NCI-H128 (cell line): ENCODE data around the gene CYP4V2.

Experiments used
- DNase-seq: peaks from one replicate; lab custom pipeline; 2025; ENCODE audit not compliant: unreplicated experiment; lab: John Stamatoyannopoulos, UW

The CYP4V2 gene

GRCh38 chr4:186191200-186192065 is at the start of gene CYP4V2:
TSS of gene CYP4V2 (plus strand) at chr4:186191567. CDS start at chr4:186191824, 257 bp downstream.
- DNase-seq: no peak

DNA sequence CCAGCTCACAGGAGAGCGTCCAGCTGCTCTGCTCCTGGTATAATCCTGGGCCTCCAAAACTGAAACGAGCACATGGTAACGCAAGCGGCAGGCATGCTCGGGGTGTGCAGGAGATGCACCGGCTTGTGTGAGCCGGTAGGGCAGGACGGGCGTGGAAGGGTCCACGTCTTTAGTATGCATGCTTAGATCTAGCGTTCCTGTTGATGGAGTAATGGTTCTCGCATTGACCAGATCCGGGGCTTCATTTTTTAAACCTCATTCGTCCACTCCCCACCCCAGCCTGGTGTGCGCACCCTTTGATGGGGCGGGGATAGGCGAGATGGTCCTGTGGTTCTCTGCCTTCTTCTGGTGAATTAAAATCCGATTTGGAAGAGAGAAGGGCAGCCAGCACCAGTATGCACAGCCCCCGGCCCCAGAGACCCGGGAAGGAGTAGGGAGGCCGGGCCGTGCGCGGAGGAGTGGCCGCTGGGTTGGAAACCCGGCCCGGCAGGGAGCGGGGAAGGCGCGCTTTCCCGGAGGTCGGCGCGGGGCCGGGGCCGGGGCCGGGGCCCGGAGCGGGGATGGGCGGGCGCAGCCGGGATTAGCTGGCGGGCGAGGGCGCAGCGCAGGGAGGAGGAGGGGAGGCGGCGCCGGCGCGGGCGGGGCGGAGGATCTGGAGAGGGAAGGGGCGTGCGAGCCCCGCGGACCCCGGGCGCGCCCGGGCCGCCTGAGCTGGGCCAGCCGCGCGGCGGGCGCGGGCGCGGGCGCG is 47.0 kb upstream of the CYP4V2 start:
- DNase-seq: no peak

DNA sequence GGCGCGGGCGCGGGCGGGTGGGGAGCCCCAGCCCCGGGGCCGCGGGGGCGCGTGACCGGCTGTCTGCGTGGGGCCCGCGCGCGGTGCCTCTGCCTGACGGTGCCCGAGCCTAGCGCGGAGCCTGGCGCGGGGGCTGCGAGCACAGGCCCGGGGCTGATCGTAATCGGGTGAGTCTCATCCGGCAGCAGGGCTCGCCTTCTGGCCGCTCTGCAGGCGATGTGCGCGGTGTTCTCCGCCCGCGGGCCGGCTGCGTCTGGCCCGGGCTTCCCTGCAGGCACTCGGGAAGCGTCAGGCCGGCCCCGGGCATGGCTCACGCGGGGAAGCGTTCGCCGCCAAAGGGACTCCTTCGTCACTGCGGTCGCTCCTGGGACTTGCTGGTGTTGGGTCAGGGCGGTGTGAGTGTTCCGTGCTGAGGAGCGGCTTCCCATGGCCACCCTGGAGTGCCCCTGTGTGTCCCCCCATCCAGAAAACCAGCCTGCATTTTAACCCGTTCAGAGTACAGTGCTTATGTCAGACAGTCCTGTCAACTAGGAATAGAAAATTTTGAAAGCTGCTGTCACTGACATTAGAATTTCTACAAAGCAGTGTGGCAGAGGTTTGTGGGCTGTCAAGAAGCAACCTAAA is 46.3 kb upstream of the CYP4V2 start:
- DNase-seq: no peak

DNA sequence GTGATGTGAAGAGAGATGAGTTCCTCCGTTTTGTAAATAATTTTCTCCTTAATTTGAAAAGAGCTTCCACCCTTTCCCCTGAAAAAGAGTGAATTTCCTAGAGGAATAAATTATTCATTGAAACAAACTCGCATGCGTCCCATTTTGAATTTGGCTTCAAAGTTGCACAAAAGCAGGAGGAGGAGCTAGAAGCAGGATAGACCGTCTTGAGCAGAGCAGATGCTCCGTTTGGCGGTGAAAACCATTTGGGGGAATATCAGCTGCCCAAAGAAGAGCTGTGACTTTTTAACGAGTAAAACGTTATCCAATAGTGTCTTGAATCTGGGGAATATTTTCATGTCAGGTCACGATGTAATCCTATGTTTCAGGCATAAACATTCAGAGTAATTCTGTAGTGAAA is 44.9 kb upstream of the CYP4V2 start:
- no peak for DNase-seq

DNA sequence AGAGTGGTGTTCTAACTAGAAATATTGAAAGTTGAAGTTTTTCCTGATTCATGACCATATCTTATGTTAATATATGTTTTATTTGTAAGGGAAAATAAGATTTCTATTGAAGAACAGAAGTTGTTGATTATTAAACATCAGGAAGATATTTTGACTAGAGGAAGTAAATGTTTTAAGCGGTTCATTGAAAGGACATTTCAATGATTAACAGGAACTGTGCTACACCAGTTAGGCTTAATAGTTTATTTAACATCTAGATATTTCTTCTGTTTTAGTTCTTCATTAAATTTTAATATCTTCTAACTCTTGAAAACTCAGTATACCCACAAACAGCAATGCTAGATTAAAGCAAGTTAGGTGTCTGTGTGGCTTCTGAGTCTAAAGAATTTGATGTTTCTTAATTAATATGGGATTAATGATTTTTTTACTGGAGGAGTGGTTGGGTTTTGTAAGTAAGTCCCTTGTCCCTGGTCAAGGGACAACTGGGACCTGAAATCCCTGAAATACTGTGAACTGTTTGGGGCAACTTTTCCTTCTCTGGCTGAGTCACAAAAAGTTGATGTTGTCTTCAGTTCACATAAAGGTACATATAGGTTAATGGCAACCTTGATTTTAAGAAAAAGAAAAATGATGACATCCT is 42.9 kb upstream of the CYP4V2 start:
- no peak for DNase-seq

DNA sequence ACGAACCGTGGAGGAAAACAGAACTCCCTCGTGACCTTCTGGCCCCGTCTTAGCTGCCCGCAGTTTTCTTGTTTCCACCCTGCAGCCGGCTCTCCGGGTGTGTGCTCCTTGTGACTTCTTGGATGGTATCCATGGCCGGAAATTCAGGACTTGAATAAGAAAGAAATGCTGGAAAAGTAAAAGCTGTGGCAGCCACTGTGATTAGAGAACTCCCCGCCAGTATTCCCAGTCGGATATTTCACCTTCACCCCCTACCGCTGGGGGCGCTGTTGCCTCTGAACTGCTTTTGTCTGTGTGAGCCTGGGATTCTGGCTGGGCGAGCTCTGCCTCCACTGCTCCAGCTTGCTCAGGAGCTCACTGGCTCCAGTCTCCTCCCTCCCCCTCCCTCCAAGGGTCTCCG is 41.5 kb upstream of the CYP4V2 start:
- DNase-seq: no peak

DNA sequence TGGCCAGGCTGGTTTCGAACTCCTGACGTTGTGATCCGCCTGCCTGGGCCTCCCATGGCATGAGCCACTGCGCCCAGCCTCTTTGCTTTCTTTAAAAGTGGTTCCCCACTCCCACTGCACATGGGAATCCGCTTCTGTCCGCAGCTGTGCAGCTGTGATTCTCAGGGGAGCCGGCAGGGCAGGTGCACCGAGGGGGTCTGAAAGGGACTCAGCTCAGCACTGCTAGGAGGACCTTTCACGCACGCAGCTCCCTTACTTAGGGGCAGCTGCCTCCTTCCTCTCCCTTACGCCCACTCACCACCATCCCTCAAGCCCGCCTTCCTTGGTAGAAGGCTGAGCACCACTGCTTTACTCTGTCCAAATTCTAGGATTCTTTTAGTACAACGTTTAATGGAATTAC is 40.4 kb upstream of the CYP4V2 start:
- DNase-seq: no peak

DNA sequence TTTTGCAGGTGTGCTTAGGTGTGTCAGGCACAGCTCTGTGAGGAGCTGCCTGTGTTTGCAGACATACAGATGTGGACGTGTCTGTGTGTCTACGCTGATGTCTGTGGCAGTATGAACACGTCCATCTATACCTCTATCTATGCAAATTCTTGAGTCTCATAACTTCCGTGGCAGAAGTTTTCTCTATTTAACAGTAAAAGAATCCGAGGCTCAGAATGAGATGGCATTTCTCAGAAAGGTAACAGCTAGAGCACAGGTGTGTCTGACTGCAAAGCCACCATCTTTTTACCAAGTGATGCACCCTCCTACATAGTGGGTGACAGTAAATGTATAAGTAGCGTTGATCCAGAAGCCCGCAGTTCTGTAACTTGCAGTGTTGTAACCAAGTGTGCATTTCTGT is 39.9 kb upstream of the CYP4V2 start:
- no peak for DNase-seq

DNA sequence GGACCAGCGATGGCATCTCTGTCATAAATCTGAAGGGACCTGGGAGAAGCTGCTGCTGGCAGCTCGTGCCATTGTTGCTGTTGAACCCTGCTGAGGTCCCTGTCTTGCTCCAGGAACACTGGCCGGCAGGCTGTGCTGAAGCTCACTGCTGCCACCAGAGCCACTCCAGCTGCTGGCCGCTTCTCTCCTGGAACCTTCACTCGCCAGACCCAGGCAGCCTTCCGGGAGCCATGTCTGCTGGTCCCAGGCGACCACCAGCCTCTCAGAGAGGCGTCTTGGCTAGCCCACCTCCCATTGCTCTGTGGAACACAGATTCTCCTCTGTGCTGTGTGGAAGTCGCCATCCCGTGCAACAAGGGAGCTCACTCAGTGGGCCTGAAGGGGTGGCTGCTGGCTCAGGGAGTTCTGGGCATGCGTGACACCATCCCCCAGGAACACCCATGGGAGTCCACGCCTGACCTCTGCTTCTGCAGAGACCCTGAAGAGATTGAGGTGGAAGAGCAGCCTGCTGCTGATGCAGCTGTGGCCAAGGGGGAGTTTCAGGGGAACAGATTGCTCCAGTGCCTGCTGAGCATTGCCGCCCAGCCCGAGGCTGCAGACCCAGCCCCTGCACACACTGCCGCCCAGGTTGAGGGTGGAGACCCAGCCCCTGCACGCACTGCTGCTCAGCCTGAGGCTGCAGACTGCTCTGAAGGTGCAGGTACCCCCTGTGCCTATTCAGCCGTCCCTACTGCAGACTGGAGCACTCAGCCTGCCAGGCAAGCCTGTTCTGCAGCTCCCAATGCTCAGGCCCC is 33.1 kb upstream of the CYP4V2 start:
- no peak for DNase-seq

DNA sequence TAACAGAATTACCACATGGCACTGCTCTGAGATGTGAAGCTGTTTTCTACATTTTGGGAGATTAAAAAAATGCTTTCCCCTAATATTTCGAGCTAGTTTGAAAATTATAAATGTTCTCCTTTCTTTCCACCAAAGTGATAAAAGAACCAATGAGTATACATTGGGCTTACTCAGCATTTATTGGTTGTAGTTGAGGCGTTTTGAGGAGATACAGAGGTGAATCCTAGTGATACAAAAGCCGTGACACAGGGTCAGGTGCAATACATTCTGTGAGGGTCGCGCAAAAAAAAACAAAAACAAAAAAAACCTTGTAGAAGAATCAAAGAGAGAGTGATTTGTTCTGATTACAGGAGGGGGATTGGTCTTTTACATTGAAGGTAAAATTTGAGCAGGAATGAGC is 32.4 kb upstream of the CYP4V2 start:
- no peak for DNase-seq

DNA sequence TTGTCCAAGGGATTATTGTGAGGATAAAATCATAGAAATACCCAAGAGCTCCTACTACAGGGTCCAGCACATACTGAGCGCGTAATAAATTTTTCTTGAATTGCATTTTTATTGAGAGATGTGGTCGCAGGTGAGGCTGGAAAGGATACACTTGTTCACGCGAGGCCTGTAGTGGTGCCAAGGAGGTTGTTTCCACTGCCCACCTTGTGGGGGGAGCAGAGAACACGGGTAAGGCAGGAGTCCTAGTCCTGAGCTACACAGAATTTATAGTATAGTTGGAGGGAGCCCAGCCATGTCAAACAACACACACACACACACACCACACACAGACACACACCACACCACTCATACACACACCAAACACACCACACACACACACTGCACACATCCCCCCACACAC is 31.8 kb upstream of the CYP4V2 start:
- DNase-seq: no peak

DNA sequence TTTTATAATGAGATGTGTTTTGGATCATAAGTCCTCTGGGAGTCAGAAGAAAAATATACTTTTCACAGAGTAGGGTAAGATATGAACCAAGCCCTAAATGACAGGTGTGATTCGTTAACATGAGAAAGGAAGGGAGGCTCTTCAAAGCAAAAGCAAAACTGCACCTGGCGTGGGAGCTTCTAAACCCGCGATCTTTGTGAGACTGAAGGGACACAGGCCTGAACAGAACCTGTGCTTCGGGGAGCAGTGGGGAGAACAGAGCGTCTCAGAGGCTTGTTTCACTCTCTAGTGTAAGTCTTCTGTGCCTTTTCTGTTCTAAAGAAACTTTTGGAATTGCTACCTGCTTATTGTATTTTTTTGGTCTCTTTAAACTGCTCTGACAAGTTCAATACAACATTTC is 30.2 kb upstream of the CYP4V2 start:
- DNase-seq: peak; percentile 15

DNA sequence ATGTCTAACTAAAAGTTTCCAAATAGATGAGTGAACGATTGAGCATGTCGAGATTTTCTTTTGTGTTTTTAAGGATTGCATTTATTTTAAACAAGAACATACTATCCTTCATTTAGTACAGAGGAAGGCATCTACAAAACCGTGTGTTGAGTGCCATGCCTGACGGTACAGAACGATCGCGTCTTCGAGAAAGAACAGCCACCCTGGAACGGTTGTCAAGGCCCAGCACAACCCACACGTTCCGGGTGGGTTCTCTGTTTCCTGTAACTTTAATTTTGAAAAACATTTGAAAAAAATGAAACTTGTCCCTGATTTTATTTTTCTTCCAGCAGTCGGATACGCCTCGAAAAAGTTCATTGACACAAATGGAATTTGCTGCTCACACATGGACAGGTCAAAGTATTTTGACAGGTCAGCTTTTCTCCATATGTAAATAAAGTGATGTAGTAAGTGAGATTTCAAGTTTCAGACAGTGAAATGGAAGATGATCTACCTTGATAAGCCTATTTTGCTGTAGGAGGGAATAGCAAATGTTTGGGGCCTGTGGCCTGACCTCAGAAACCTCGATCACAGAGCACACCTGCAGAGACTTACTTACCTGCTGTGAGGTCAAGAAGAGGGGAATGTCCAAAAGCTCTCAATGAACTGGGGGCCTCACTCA is 24.4 kb upstream of the CYP4V2 start:
- DNase-seq: no peak

GRCh38 chr4:186167605-186168004 is 23.8 kb upstream of the CYP4V2 start:
- DNase-seq: no peak

DNA sequence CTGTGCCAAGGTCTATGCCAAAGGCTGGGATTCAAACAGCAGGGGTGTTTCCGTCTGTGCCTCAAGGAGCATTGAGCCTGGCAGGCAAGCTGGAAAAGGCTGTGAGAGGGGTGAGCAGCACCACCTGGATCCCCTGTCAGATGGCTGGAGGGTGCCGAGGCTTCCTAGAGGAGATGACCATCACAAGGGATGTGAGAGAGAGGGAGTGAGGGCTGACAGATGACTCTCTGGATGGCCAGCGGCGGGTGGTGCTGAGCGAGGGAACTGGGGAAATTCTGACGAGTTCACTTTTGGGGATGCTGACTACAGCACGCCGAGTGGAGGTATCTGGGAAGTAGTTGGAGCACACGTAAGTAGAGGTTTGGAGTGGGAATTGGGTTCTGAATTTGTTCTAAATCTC is 22.6 kb upstream of the CYP4V2 start:
- DNase-seq: no peak

- no peak for DNase-seq
These were observed 21.9 kb upstream of the CYP4V2 start for GRCh38 chr4:186169333-186169944.

GRCh38 chr4:186169945-186170802 is 21.2 kb upstream of the CYP4V2 start:
- DNase-seq: no peak

GRCh38 chr4:186170966-186171365 is 20.4 kb upstream of the CYP4V2 start:
- no peak for DNase-seq

DNA sequence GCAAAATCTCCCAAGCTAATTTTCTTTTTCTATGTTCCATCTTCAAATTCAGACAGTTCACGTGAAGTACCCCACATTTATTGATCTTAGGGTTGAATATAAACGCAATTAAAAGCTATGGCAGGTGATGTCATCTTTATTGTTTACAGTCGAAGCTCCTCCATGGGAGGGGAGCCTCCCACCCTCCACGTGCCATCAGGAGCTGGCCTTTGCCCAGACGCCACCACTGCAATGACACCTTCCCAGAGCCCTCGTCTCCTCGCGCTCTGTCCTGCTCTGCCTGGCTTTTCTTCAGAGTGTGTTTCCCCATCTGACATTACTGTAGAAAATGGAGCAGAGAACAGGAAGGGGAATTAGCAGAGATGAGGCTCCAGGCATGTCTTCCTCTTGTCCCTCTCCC is 18.8 kb upstream of the CYP4V2 start:
- DNase-seq: no peak
